Adipocyte (in vitro differentiated cells): ENCODE data around the gene SUGCT.
"Not testable (repeated sequence)": the region's sequence is repeated elsewhere in the genome, so short reads cannot be mapped to it uniquely, and the experiment has no call there.

ENCODE experiments used
- DNase-seq: peaks from one replicate; pipeline ENCODE4 v3.0.0-alpha.2; 2015; ENCODE audit warnings: low read depth
- H3K27me3 ChIP-seq: replicated peaks from 2 replicates; pipeline ENCODE4 v1.7.0; 2013; ENCODE audit warnings: mild to moderate bottlenecking, low read length, moderate library complexity; ENCODE audit not compliant: control insufficient read depth, insufficient read depth
- H3K36me3 ChIP-seq: 2 replicates; pipeline ENCODE4 v1.7.0; 2013; ENCODE audit warnings: low read length, mild to moderate bottlenecking, moderate library complexity; ENCODE audit not compliant: control insufficient read depth, insufficient read depth, severe bottlenecking
- H3K4me1 ChIP-seq: 2 replicates; pipeline ENCODE4 v1.7.0; 2013; ENCODE audit warnings: mild to moderate bottlenecking, low read length, moderate library complexity; ENCODE audit not compliant: control insufficient read depth, insufficient read depth
- H3K4me3 ChIP-seq: 2 replicates; pipeline ENCODE4 v1.7.0; 2013; ENCODE audit warnings: mild to moderate bottlenecking, low read length, moderate library complexity
- H3K9ac ChIP-seq: 2 replicates; pipeline ENCODE4 v1.7.0; 2013; ENCODE audit warnings: mild to moderate bottlenecking, low read length, moderate library complexity
- H3K9me3 ChIP-seq: 2 replicates; pipeline ENCODE4 v1.7.0; 2013; ENCODE audit warnings: mild to moderate bottlenecking, low read length, moderate library complexity; ENCODE audit not compliant: control insufficient read depth

Gene SUGCT

GRCh38 chr7:40230101-40230500 is 95.3 kb downstream of the SUGCT start:
- Histone ChIP-seq H3K9me3 (no peaks in the 10 kb centered on the region), H3K4me1 (no peaks in the 10 kb centered on the region), H3K27me3 (no peaks in the 10 kb centered on the region), H3K36me3 (no peaks in the 10 kb centered on the region), H3K9ac (no peak overlapping the region), H3K4me3 (no peak overlapping the region)
- DNase-seq = peak; percentile 18

GRCh38 chr7:40231796-40232195 is 97.0 kb downstream of the SUGCT start:
- no peak for DNase-seq
- H3K27me3 ChIP-seq = no peaks in the 10 kb centered on the region
- no peaks in the 10 kb centered on the region for H3K36me3 ChIP-seq
- H3K9ac ChIP-seq = no peak overlapping the region
- no peaks in the 10 kb centered on the region for H3K9me3 ChIP-seq
- H3K4me1 ChIP-seq = no peaks in the 10 kb centered on the region
- H3K4me3 ChIP-seq = no peak overlapping the region

GRCh38 chr7:40232242-40232893 is 97.6 kb downstream of the SUGCT start:
- Histone ChIP-seq H3K4me1 (no peaks in the 10 kb centered on the region), H3K9me3 (no peaks in the 10 kb centered on the region), H3K27me3 (no peaks in the 10 kb centered on the region), H3K9ac (peak overlapping the region; percentile 66), H3K4me3 (no peak overlapping the region), H3K36me3 (no peaks in the 10 kb centered on the region)
- peak; percentile 90 for DNase-seq

GRCh38 chr7:40234046-40234445 is 99.2 kb downstream of the SUGCT start:
- Histone ChIP-seq H3K4me1 (no peaks in the 10 kb centered on the region), H3K9me3 (no peaks in the 10 kb centered on the region), H3K36me3 (no peaks in the 10 kb centered on the region), H3K9ac (no peak overlapping the region), H3K4me3 (no peak overlapping the region), H3K27me3 (no peaks in the 10 kb centered on the region)
- no peak for DNase-seq

GRCh38 chr7:40234666-40235065 is 99.9 kb downstream of the SUGCT start:
- Histone ChIP-seq H3K9ac (no peak overlapping the region), H3K9me3 (no peaks in the 10 kb centered on the region), H3K36me3 (no peaks in the 10 kb centered on the region), H3K4me3 (no peak overlapping the region), H3K4me1 (no peaks in the 10 kb centered on the region), H3K27me3 (no peaks in the 10 kb centered on the region)
- no peak for DNase-seq

GRCh38 chr7:40237731-40238130 is 102.9 kb downstream of the SUGCT start:
- no peaks in the 10 kb centered on the region for H3K4me1 ChIP-seq
- no peaks in the 10 kb centered on the region for H3K36me3 ChIP-seq
- no peak overlapping the region for H3K9ac ChIP-seq
- H3K27me3 ChIP-seq = no peaks in the 10 kb centered on the region
- H3K4me3 ChIP-seq = no peak overlapping the region
- no peaks in the 10 kb centered on the region for H3K9me3 ChIP-seq
- DNase-seq = no peak

GRCh38 chr7:40239755-40240303 is 105.0 kb downstream of the SUGCT start:
- no peaks in the 10 kb centered on the region for H3K36me3 ChIP-seq
- no peaks in the 10 kb centered on the region for H3K9me3 ChIP-seq
- H3K27me3 ChIP-seq = no peaks in the 10 kb centered on the region
- H3K4me1 ChIP-seq = no peaks in the 10 kb centered on the region
- DNase-seq = no peak
- no peak overlapping the region for H3K9ac ChIP-seq
- no peak overlapping the region for H3K4me3 ChIP-seq

- H3K9ac ChIP-seq = no peak overlapping the region
- no peaks in the 10 kb centered on the region for H3K27me3 ChIP-seq
- H3K9me3 ChIP-seq = no peaks in the 10 kb centered on the region
- no peaks in the 10 kb centered on the region for H3K4me1 ChIP-seq
- DNase-seq = no peak
- H3K36me3 ChIP-seq = no peaks in the 10 kb centered on the region
- H3K4me3 ChIP-seq = no peak overlapping the region
Measured at GRCh38 chr7:40243076-40243475, 108.3 kb downstream of the SUGCT start.

- H3K4me1 ChIP-seq = no peaks in the 10 kb centered on the region
- no peaks in the 10 kb centered on the region for H3K27me3 ChIP-seq
- no peak for DNase-seq
- no peaks in the 10 kb centered on the region for H3K9me3 ChIP-seq
- no peaks in the 10 kb centered on the region for H3K36me3 ChIP-seq
- H3K9ac ChIP-seq = no peak overlapping the region
- no peak overlapping the region for H3K4me3 ChIP-seq
Measured at GRCh38 chr7:40244226-40244625, 109.4 kb downstream of the SUGCT start.

- DNase-seq = no peak
Measured at GRCh38 chr7:40248681-40249080, 113.9 kb downstream of the SUGCT start.

GRCh38 chr7:40253444-40253843 is 118.6 kb downstream of the SUGCT start:
- not testable (repeated sequence) for H3K4me1 ChIP-seq, H3K4me3 ChIP-seq, DNase-seq, H3K9ac ChIP-seq, H3K27me3 ChIP-seq, H3K36me3 ChIP-seq, H3K9me3 ChIP-seq

More at GRCh38 chr7:40248681-40249080, 113.9 kb downstream of the SUGCT start:
- Histone ChIP-seq H3K27me3 (no peaks in the 10 kb centered on the region), H3K9me3 (no peaks in the 10 kb centered on the region), H3K4me1 (no peaks in the 10 kb centered on the region), H3K36me3 (no peaks in the 10 kb centered on the region), H3K4me3 (no peak overlapping the region), H3K9ac (no peak overlapping the region)
